NCI-H2029 treated with DMSO at 0.1 percent for 48 hours (cell line): Measurements from ENCODE around the gene SLC25A2.
"Not testable (repeated sequence)": the region's sequence is repeated elsewhere in the genome, so short reads cannot be mapped to it uniquely, and the experiment has no call there.

Experiments
- DNase-seq: peaks from one replicate; lab custom pipeline; 2025; lab: John Stamatoyannopoulos, UW

SLC25A2 gene

GRCh38 chr5:141303756-141304155 is at the start of gene SLC25A2:
TSS of gene SLC25A2 (minus strand) at chr5:141304049. CDS start at chr5:141303865, 184 bp downstream.
- no peak for DNase-seq

- no peak for DNase-seq
Observed at GRCh38 chr5:141351591-141351990, 47.7 kb upstream of the SLC25A2 start.

GRCh38 chr5:141349917-141350619 is 46.2 kb upstream of the SLC25A2 start, which contains the start of gene PCDHGB1:
TSS of gene PCDHGB1 (plus strand) at chr5:141350099. CDS start at chr5:141350261, 162 bp downstream.
- DNase-seq: peak; percentile 43

- not testable (repeated sequence) for DNase-seq
Observed at GRCh38 chr5:141346017-141346416, 42.2 kb upstream of the SLC25A2 start.

- DNase-seq: no peak
Observed at GRCh38 chr5:141345327-141345726, 41.5 kb upstream of the SLC25A2 start.

GRCh38 chr5:141343953-141344463 is 40.2 kb upstream of the SLC25A2 start:
- no peak for DNase-seq

- DNase-seq: no peak
Observed at GRCh38 chr5:141343242-141343952, 39.5 kb upstream of the SLC25A2 start, which contains the start of gene PCDHGA3. TSS of gene PCDHGA3 (plus strand) at chr5:141343829. CDS start at chr5:141344034, 205 bp downstream.

- no peak for DNase-seq
Observed at GRCh38 chr5:141342773-141343172, 38.9 kb upstream of the SLC25A2 start.

GRCh38 chr5:141340781-141341354 is 37.0 kb upstream of the SLC25A2 start:
- not testable (repeated sequence) for DNase-seq

GRCh38 chr5:141338538-141339306 is 34.9 kb upstream of the SLC25A2 start, which contains the start of gene PCDHGA2:
TSS of gene PCDHGA2 (plus strand) at chr5:141338760.
- DNase-seq: no peak

GRCh38 chr5:141332571-141332970 is 28.7 kb upstream of the SLC25A2 start:
- DNase-seq: not testable (repeated sequence)

GRCh38 chr5:141330299-141331080 is 26.6 kb upstream of the SLC25A2 start, which contains the start of gene PCDHGA1:
TSS of gene PCDHGA1 (plus strand) at chr5:141330514.
- no peak for DNase-seq

GRCh38 chr5:141328231-141328630 is 24.4 kb upstream of the SLC25A2 start:
- no peak for DNase-seq

GRCh38 chr5:141326088-141326854 is 22.4 kb upstream of the SLC25A2 start:
- DNase-seq: no peak

- no peak for DNase-seq
Observed at GRCh38 chr5:141322261-141322660, 18.4 kb upstream of the SLC25A2 start.

- peak; percentile 69 for DNase-seq
Observed at GRCh38 chr5:141320225-141321169, 16.6 kb upstream of the SLC25A2 start, which contains the start of gene TAF7. TSS of gene TAF7 (minus strand) at chr5:141320784. CDS start at chr5:141320044, 740 bp downstream.

- no peak for DNase-seq
Observed at GRCh38 chr5:141319699-141320098, 15.8 kb upstream of the SLC25A2 start.

GRCh38 chr5:141319202-141319601 is 15.4 kb upstream of the SLC25A2 start:
- no peak for DNase-seq

- not testable (repeated sequence) for DNase-seq
Observed at GRCh38 chr5:141316963-141317362, 13.1 kb upstream of the SLC25A2 start.
